WTC11 (cell line): ENCODE measurements around the gene CST9L.

ENCODE experiments used
- CREM ChIP-seq: sonication (generic); formaldehyde crosslinking; IDR thresholded peaks from 2 replicates; pipeline ENCODE4 v1.8.1; 2022; ENCODE audit warnings: mild to moderate bottlenecking, missing genetic modification reagents, moderate library complexity
- E2F1 ChIP-seq: sonication (generic); formaldehyde crosslinking; IDR thresholded peaks from 2 replicates; pipeline ENCODE4 v1.8.0; 2022; ENCODE audit warnings: mild to moderate bottlenecking, missing genetic modification reagents
- FOXP1 ChIP-seq: sonication (generic); formaldehyde crosslinking; IDR thresholded peaks from 2 replicates; pipeline ENCODE4 v1.8.0; 2022; ENCODE audit warnings: missing genetic modification reagents, mild to moderate bottlenecking, moderate library complexity, borderline replicate concordance
- FOXP4 ChIP-seq: sonication (generic); formaldehyde crosslinking; IDR thresholded peaks from 2 replicates; pipeline ENCODE4 v1.8.0; 2022; ENCODE audit warnings: mild to moderate bottlenecking, missing genetic modification reagents
- USF1 ChIP-seq: sonication (generic); formaldehyde crosslinking; IDR thresholded peaks from 2 replicates; pipeline ENCODE4 v1.8.0; 2022; ENCODE audit warnings: mild to moderate bottlenecking, missing genetic modification reagents
- ZNF281 ChIP-seq: sonication (generic); formaldehyde crosslinking; IDR thresholded peaks from 2 replicates; pipeline ENCODE4 v1.8.0; 2023; ENCODE audit warnings: mild to moderate bottlenecking, missing genetic modification reagents
- TF ChIP-seq, protein P1 (sequence below): fragments of 200-600 bp; IDR thresholded peaks from 2 replicates; pipeline ENCODE4 v1.8.0; 2022; ENCODE audit warnings: antibody characterized with exemption

GRCh38 chr20:23604306-23604705, 36.0 kb upstream of the CST9L start:
- no peak for TF ChIP-seq USF1
- no peak for TF ChIP-seq FOXP1 (CRISPR knock-in tag)
- TF ChIP-seq, protein P1, sequence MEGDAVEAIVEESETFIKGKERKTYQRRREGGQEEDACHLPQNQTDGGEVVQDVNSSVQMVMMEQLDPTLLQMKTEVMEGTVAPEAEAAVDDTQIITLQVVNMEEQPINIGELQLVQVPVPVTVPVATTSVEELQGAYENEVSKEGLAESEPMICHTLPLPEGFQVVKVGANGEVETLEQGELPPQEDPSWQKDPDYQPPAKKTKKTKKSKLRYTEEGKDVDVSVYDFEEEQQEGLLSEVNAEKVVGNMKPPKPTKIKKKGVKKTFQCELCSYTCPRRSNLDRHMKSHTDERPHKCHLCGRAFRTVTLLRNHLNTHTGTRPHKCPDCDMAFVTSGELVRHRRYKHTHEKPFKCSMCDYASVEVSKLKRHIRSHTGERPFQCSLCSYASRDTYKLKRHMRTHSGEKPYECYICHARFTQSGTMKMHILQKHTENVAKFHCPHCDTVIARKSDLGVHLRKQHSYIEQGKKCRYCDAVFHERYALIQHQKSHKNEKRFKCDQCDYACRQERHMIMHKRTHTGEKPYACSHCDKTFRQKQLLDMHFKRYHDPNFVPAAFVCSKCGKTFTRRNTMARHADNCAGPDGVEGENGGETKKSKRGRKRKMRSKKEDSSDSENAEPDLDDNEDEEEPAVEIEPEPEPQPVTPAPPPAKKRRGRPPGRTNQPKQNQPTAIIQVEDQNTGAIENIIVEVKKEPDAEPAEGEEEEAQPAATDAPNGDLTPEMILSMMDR: no peak
- no peak for TF ChIP-seq ZNF281 (CRISPR knock-in tag)
- no peak for TF ChIP-seq CREM (CRISPR knock-in tag)
- no peak for TF ChIP-seq FOXP4 (CRISPR knock-in tag)
- TF ChIP-seq E2F1 (CRISPR knock-in tag): no peak
